ENCODE results near the gene TIMMDC1.

TIMMDC1 gene

GRCh38 chr3:119558626-119559317, 60.4 kb downstream of the TIMMDC1 start (continued):
- TF ChIP-seq ATF2 (tag by site-specific recombination; IDR thresholded peaks at IDR 0.05; ENCODE audit: low read depth) = no peak

GRCh38 chr3:119559441-119559963, 61.2 kb downstream of the TIMMDC1 start, which contains the start of gene CD80:
CD80 (minus strand) TSS chr3:119559614; CDS start chr3:119557728, 1,886 bp downstream.
- POLR2A ChIA-PET = no interaction called here
- Histone ChIP-seq H3K4me1 (ENCODE audit: control insufficient read depth, insufficient read depth, low read length) (no peaks in the 10 kb centered on the region), H3K9me3 (ENCODE audit: control insufficient read depth, insufficient read depth, low read depth, low read length) (no peaks in the 10 kb centered on the region), H3K36me3 (ENCODE audit: control insufficient read depth in 2 of 2, insufficient read depth in 1 of 2, low read length in 2 of 2) (no peaks in the 10 kb centered on the region), H3K27ac (ENCODE audit: extremely low read depth, low read depth, low read length) (no peak within 1 kb of the TSS), H3K4me3 (ENCODE audit: low read depth, low read length) (no peak within 1 kb of the TSS)
- CTCF ChIA-PET = interaction anchor here (1.0 to 1.2 kb wide), 2 partner anchors 19 to 290 kb away, joined by 3 to 4 read pairs; no protein-coding TSS in a partner anchor
- TF ChIP-seq ZNF223 (tag by site-specific recombination; IDR thresholded peaks at IDR 0.05) = no peak
- TF ChIP-seq GLI2 (tag by site-specific recombination; IDR thresholded peaks at IDR 0.05; ENCODE audit: borderline replicate concordance, low read depth) = no peak
- no peak for TF ChIP-seq PRDM4 (tag by site-specific recombination; IDR thresholded peaks at IDR 0.05)
- TF ChIP-seq ZNF302 (tag by site-specific recombination; IDR thresholded peaks at IDR 0.05; ENCODE audit: low read depth) = no peak
- peak; percentile 36 for TF ChIP-seq ZNF654 (tag by site-specific recombination; IDR thresholded peaks at IDR 0.05; ENCODE audit: low read depth)
- no peak for TF ChIP-seq MEIS1 (CRISPR knock-in tag; IDR thresholded peaks at IDR 0.05; ENCODE audit: borderline replicate concordance)

GRCh38 chr3:119560160-119560559, 61.8 kb downstream of the TIMMDC1 start:
- POLR2A ChIA-PET = no interaction called here
- H3K9me3 ChIP-seq (ENCODE audit: control insufficient read depth, insufficient read depth, low read depth, low read length) = no peaks in the 10 kb centered on the region
- no peak overlapping the region for H3K27ac ChIP-seq (ENCODE audit: extremely low read depth, low read depth, low read length)
- CTCF ChIA-PET = interaction anchor here (0.6 to 1.2 kb wide), 2 partner anchors 138 to 290 kb away, joined by 4 read pairs; no protein-coding TSS in a partner anchor
- H3K4me3 ChIP-seq (ENCODE audit: low read depth, low read length) = no peak overlapping the region
- H3K4me1 ChIP-seq (ENCODE audit: control insufficient read depth, insufficient read depth, low read length) = no peaks in the 10 kb centered on the region
- H3K36me3 ChIP-seq (ENCODE audit: control insufficient read depth in 2 of 2, insufficient read depth in 1 of 2, low read length in 2 of 2) = no peaks in the 10 kb centered on the region
- TF ChIP-seq ZNF48 (tag by site-specific recombination; IDR thresholded peaks at IDR 0.05) (no peak), GLIS1 (tag by site-specific recombination; IDR thresholded peaks at IDR 0.05) (no peak), KLF9 (tag by site-specific recombination; IDR thresholded peaks at IDR 0.05; ENCODE audit: low read depth) (no peak), REPIN1 (tag by site-specific recombination; IDR thresholded peaks at IDR 0.05; ENCODE audit: low read depth) (no peak), BCL6B (tag by site-specific recombination; IDR thresholded peaks at IDR 0.05) (no peak), PRDM2 (tag by site-specific recombination; IDR thresholded peaks at IDR 0.05; ENCODE audit: borderline replicate concordance) (no peak), ZNF302 (tag by site-specific recombination; IDR thresholded peaks at IDR 0.05; ENCODE audit: low read depth) (no peak), ZNF37A (tag by site-specific recombination; IDR thresholded peaks at IDR 0.05) (no peak), ZNF112 (tag by site-specific recombination; IDR thresholded peaks at IDR 0.05) (no peak), ZBTB17 (tag by site-specific recombination; IDR thresholded peaks at IDR 0.05) (no peak)
